ENCODE measurements around the gene CAPZB.

Gene CAPZB

DNA sequence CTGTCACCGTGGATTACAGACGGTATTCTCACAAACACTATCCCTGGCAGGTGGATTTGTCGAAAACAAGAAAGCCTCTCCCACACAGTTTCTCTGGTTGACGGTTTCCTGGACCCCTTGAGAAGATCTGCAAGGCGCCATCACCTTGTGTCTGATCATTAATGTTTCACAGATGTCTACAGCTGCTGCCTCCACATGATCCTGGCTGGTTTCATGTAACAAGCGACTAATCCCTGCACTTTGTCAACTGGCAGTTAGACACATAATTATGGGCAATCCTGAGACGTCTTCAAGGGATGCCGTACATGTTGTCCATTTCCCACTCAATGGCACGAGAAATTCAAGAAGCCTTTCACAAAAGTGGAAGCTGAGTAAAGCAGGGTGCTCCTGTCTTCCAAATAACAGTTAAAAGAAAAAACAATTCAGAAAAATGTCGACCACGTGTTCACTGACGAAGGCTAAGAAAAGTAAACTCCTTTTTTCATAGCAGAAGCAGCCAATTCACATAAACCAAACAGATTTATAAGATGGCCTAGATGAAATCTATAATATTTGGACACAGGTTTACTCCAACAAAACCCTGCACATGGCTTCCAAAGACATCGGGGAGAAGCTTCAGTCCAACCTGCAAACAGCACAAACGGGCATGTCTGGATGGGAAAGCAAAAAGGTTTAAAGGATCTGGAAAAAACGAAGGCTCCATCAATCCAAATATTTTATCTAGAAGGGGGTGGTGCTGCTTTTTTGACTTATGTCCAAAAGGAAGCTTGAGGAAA, 52.2 kb downstream of the CAPZB start:
- no peak for DNase-seq (ENCODE audit: extremely low read depth in 1 of 2, low read depth in 1 of 2)

DNA sequence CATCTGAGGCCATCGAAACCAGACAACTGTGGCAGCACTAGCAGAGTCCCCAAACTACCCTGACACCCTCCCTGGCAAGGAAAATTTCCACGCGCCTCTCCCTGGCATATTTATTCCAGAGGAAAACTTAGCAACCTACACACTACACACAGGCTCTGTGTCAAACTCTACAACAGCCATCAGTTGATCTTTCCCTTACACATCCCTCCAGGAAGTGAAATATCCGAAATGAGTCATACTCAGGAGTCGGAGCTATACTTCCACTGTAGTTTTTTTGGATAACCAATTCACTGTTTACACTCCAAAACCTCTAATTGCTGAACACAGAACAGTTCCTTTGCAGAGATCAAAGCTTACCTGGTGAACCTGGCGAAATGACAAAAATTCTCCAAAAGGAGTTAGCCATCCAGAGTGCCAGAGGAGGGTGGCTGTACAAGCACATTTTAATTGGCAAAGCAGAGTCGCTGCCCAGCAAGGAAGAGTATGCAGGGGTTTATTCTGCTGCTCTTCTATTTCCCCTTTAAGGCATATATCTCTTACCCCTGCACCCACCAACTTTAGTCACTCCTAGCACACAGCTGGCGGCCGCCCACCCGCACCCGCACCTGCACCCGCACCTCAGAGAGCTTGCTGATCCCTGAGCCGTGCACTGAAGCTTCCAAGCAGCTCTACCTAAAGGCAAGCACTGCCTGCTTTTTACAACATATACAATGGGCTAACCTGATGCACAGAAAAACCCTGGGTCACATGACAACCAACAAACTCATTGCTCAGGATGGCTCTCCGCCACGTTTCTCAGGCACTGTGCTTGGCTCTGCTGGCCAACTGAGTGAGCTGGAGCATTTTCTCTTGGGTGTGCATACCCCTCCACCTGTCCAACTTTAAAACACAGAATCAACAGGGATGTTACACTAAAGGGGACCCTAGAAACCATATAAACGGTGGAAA, 54.9 kb downstream of the CAPZB start:
- DNase-seq (ENCODE audit: extremely low read depth in 1 of 2, low read depth in 1 of 2) = no peak

DNA sequence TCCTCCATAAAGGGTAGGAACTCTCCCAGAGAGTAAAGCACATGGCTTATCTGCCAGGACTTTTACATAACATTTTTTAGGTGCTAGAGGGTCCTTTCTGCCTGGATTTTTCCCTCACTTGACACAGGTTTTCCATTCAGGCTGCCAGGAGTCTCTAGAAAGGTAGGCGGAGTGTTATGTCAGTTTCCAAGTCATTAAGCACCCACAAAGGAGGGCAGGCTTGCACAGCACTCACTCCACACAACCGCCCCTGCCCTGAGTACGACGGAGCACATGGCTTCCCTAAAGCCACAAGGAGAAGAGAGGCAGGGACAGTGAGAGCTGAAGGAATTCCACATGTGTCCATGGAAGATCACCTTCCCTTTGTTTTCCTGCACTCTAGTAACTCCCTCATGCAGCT, 55.7 kb downstream of the CAPZB start:
- DNase-seq (ENCODE audit: extremely low read depth in 1 of 2, low read depth in 1 of 2) = no peak

DNA sequence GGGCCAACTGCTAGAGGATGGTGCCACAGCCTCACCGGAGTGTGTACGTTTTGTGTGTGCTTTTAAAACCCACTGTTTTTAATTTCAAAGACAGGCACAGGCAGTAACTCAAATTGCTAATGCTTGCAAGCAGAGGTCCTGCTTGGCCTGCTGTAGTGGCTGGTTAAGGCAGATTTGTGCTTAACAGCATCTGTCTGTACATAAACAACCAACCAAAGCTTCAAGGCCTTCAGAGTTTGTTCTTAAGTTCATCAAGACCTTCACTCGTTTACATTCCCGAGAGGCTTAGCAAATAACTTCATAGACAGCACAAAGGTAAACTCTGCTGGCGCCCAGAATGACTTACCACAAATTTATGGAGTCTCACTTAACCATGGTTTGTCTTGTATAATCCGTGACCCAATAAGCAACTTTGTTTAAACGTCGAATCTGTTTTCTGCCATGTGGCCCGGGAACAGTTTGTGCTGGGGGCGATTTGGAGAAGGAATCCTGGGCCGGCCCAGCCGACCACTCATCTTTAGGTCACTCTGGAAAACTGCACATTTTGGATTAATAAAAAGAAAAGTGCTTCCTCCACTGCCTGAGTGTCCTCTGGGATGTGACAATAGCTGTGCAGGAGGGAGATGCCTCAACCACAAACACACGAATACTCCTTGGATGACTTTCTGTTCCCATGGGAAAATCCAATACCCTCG, 58.1 kb downstream of the CAPZB start:
- no peak for DNase-seq (ENCODE audit: extremely low read depth in 1 of 2, low read depth in 1 of 2)

DNA sequence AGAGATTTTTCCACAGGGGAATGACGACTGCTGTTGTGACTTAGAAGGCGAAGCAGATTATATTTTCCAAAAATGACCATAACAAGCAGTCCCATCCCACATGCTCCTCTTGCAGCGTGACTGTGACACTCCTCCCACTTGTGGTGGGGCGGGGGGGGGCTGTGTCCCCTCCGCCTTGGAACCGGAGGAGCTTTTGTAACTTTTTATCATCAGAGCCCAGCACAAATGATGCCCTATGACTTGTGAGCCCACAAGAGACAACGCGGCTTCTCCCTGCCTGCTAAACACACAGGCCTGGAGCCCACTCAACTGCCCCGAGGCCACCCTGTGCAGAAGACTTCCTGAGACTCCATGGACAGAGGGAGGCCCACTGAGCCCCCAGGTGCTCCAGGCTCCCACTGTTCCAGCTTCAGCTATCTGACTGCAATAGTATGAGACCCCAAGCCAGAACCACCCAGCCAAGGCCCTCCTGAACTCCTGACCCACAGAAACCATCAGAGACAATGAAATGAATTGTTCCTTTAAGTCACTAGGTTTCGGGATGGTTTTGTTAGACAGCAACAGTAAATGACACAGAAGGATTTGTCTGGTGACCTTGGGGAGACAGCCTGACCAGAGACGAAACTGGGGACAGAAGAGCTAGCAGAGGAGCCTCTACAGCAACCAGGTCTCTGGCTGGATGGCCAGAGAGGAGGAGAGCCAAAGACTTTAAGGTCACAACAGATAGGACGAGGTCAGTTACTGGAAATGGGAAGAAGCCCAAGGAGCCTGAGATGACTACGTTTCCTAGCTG, 58.8 kb downstream of the CAPZB start:
- DNase-seq (ENCODE audit: extremely low read depth in 1 of 2, low read depth in 1 of 2) = no peak

DNA sequence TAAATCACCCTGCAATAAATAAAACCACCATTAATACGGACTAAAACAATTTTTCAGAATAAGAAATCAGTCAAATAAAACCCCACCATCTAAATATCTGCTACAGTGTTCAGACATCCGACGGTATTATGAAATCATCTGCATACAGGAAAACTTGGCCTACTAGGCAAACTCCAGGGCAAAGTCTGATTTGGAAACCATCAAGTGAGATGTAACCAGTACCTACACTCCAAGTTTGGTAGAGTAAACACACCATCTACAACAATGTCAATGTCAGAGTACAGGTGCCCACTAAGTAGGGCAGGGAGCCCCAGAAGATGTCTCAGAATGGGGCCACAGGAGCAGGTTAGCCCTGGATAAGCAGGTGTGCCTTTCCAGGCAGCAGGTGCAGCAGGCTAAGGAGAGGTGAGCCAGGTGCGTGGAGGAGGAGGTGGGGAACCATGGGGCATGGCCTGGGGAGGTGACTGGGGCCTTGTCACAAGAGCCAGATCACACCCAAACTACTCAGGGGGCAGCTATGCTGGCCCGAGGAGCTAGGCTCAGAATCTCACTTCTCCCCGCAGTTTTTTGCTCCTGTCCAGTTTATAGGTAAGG, 59.6 kb downstream of the CAPZB start:
- DNase-seq (ENCODE audit: extremely low read depth in 1 of 2, low read depth in 1 of 2) = no peak

DNA sequence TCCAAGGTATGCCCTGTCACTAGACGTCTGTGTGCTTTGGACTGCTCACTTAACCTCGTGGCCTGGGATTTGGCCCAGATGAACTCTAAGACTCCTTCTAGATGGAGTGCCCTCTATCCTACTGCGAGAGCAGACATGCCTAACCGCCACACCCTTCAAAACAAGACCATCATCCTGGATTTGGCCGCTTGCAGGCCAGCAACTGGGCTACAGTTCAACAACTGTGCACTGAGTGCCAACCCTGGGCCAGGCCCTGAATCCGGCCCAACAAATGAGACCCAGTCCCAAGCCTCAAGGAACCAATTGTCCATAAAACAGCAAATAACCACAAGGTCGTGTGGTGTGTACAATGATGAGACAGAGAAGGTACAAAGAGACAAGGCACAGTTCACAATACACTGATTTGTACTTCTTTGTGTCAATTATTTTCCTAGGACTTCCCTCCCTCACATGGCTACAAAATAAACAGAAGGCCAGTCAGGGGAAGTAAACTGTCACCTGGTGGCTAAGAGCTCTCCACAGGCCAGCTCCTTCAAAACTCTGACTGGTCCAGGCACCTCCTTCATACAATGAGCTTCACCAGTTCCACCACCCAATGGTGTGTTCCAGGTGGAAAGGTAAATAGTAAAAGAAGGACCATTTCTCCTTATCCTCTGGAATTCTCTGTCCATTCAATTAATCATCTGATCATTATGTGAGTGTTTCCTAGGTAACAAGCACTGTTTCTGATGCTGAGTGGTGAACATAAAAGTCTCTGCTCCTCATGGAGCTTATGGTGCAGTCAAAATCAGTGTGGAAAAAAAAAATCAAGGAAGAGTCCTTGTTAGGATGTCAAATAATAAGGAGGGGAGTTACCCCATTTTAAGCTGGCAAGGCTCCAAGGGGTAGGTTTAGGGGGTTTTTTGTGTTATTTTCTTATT, 60.4 kb downstream of the CAPZB start:
- DNase-seq (ENCODE audit: extremely low read depth in 1 of 2, low read depth in 1 of 2) = no peak

DNA sequence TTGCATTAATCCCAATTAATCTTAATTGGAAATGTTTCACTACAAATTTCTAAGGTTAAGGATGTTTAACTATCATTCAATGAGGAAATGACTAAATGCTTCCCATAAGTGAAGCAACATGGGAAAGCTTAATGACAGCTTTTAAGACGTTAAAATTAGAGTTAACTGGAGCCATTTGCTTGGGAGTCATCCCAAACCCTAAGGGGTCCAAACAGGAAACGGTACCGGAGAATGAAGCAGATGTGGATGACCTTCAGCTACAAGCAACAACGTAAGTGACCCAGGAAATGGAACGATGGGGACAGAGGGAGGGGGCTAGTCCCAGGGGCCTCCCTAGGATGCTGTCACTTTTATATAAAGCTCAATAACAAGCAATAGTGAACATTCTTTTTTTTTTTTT, 62.2 kb downstream of the CAPZB start:
- no peak for DNase-seq (ENCODE audit: extremely low read depth in 1 of 2, low read depth in 1 of 2)

DNA sequence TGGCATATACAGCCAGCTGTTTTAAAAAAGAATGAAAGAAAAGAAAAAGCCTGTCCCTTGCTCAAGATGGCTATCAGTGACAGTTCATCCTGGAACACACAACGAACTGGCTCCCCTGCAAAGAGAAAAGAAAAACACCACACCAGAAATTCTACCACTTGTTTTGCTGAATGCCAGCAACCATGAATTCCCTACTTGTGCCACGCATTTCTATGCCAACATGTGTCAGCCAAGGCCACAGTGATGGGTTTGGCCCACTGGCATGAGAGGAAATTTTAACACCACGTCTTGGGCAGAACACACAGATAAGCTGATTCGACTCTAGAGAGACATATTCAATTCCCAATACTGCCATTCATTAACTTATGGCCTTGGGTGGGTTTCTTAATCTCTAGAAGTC, 64.0 kb downstream of the CAPZB start:
- no peak for DNase-seq (ENCODE audit: extremely low read depth in 1 of 2, low read depth in 1 of 2)

DNA sequence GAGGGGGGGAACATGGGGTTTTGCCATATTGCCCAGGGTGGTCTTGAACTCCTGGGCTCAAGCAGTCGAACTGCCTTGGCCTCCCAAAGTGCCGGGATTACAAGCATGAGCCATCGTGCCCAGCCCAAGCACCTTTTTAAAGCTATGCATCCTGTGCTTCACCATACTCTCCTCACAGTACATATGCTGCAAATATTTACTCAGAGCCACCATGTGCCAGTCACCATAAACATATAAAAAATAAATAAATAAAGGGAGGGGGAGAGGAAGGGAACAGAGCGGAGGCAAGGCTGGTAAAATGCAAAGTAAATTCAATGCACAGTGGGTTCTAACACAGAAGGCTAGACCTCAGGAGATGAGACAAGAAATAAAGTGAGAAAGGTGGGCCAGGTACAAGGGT, 64.7 kb downstream of the CAPZB start:
- DNase-seq (ENCODE audit: extremely low read depth in 1 of 2, low read depth in 1 of 2) = no peak

DNA sequence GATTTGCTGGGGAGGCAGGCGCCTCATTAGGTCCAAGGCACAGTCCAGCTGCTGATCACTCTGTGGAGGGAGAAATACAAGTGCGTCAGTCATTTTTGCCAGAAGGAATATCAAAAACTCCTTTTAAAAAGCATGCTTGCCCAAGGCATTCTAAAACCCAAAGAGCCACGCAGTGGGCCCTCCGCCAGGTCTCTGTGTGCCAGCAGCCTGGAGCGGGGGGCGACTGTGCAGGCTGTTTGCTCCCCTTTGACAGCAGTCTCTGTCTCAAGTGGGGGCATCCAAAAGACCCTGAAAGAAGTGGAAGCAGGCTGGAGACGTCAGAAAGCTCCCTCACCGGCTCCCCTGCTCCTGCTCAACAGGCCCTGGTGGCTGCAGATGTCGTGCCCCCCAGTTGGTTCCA, 65.6 kb downstream of the CAPZB start:
- DNase-seq (ENCODE audit: extremely low read depth in 1 of 2, low read depth in 1 of 2) = no peak

DNA sequence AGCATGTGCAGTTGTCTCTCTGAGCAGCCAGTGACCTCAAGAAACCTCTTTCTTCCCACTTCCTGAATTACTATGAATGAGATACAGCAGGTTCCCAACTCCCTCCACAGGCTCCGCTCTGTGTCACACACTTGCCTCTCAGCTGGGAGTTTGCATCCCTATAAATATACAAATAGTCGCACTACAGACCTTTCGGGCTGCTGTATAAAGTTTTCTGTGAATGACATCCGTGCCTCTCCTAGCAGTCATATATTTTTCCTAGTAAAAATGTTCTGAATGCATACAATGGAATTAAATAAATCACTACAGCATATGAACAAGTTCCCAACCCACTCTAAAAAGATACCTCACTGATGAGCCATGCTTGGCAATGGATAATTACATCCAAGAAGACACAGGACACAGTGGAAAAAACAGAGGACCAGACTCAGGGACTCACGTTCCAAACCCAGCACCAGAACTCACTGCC, 66.8 kb downstream of the CAPZB start:
- no peak for DNase-seq (ENCODE audit: extremely low read depth in 1 of 2, low read depth in 1 of 2)

DNA sequence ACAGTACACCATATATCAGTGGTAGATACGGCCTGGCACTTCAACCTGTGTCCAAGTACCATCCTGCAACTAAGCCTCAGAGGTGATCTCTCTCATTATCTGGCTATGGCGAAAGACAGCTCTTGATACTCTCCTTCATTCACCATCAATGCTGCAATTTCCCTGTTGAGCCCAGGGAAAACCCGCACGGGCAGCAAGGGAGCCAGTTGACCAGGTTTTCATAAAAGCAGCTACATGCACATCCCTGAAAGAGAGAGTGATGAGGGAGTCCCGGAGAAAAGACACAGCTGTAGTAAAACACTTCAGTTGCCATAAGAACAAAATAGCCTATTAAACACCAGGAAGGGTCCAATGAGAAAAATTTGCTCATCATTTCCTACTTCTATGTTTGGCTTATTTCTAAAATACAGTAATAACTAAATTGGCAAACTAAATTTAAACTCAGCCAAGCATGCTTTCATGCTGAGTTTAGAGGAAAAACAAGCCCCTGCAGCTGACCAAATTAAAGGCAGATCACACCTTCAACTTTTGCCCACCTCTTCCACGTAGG, 68.3 kb downstream of the CAPZB start:
- no peak for DNase-seq (ENCODE audit: extremely low read depth in 1 of 2, low read depth in 1 of 2)

DNA sequence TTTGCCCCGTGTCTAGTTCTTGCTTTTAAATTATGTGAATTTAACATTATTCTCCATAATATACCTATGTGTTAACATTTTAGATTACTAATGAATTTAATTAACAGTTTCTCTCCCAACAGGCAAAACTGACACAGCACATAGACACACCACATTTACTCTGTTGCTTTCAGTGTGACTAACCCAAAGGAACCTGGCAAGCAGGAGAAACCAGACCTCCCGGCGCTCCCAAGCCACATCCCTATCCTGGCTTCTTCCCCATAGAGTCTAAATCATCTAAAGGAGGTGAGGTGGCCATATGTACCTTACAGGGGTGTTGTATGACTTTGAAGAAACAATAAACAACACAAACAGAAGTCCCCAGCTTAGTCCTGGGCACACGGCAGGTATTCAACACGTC, 69.2 kb downstream of the CAPZB start:
- DNase-seq (ENCODE audit: extremely low read depth in 1 of 2, low read depth in 1 of 2) = no peak

DNA sequence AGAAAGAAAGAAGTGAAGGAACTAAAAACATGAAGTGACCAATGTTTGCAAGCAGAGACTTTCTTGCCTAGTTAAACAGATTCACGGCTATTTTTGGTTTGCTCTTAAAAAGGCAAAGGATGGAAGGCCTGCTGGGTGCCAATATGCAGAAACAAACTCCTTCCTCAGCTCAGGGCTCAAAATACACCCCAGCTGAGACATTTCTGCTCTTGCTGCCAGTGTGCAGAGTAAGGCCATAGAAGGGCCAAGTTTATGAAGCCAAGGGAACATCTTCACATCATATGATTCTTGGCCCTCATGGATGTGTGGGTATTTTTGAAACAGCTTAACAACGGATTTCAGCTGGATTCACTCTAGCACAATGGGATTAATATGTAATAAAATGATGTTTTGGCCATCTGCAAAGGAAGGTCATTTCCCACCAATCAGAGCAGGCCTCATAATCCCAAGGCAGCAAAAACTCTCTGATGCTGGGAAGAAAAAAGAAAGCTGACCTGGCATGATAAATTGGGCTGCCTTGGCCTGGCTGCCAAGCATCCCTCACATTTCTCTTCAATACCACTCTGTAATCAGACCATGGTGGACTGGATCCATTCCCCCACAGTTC, 70.7 kb downstream of the CAPZB start:
- no peak for DNase-seq (ENCODE audit: extremely low read depth in 1 of 2, low read depth in 1 of 2)

DNA sequence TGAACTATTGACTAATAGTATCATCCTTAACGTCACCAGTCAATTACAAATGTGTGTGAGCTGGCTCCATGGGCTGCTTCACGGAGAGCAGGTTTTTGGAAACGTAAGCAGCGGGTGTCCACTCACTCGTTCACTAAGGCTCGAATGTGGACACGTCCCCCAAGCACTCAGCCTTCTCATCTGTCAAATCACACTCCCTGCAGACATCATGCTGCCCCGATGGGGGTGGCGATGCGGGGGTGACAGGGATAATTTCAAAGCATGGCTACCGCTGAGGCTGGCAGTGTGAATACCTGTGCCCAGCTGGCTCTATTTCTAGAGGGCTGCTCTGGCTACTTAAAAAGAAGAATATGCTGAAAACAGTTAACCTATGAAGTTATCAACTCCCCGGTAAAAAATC, 71.3 kb downstream of the CAPZB start:
- DNase-seq (ENCODE audit: extremely low read depth in 1 of 2, low read depth in 1 of 2) = no peak

DNA sequence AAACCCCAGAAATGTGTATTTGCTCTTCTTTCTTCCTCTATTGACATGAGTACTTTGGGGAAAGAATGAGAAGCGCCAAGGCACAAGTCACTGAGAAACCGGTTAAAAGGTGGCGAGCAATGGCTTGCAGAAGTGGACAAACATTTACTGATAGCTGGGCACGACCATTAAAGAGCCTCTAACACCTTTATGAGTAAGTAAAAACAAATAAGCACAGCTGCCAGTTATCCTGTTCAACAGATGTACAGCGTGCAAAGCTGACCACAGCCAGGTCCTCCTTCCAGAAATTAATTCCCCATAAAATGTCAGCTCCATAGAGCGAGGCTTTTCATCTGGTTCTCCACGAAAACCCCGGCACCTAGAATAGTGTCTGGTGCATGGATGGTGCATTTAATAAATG, 72.7 kb downstream of the CAPZB start:
- DNase-seq (ENCODE audit: extremely low read depth in 1 of 2, low read depth in 1 of 2) = no peak

DNA sequence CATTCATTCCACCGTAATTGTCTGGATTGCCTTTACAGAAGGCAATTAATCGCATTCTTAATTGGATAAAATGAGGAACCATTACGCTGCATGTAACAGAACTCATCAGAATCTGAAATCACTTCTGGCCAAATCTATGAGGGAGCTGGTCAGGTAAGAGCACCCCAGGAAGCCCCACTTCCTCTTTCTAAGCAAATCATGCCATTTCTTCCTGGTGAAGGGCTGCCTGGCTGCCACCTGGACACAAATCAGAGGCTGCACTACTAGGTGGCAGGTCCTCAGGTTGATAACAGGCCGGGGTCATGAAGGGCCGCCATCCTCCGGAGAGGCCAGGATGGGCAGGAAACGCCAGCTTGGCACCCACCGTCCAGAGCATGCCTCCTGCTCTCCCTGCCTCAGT, 73.7 kb downstream of the CAPZB start:
- DNase-seq (ENCODE audit: extremely low read depth in 1 of 2, low read depth in 1 of 2) = no peak
